Putamen (tissue), 1 donor: Measurements from ENCODE around the gene PEDS1.
"Not testable (repeated sequence)": the region's sequence is repeated elsewhere in the genome, so short reads cannot be mapped to it uniquely, and the experiment has no call there.

Experiments used
- DNase-seq: peaks from one replicate; pipeline ENCODE4 v3.0.0-alpha.2; 2016; ENCODE audit warnings: low spot score

The PEDS1 gene

GRCh38 chr20:50190251-50191064, 36.9 kb upstream of the PEDS1 start, which contains the start of gene CEBPB:
Gene CEBPB, plus strand, starts transcription at chr20:50190830. Its CDS starts 204 bp downstream, at chr20:50191034.
- peak; percentile 58 for DNase-seq

GRCh38 chr20:50189681-50190250, 36.2 kb upstream of the PEDS1 start:
- DNase-seq = no peak

GRCh38 chr20:50188879-50189680, 35.6 kb upstream of the PEDS1 start:
- DNase-seq = no peak

- DNase-seq = no peak
Observed at GRCh38 chr20:50188287-50188688, 34.8 kb upstream of the PEDS1 start.

- DNase-seq = no peak
Observed at GRCh38 chr20:50187403-50188051, 34.0 kb upstream of the PEDS1 start.

GRCh38 chr20:50186987-50187402, 33.5 kb upstream of the PEDS1 start:
- DNase-seq = peak; percentile 65

- DNase-seq = peak; percentile 80
Observed at GRCh38 chr20:50186151-50186885, 32.8 kb upstream of the PEDS1 start.

- DNase-seq = no peak
Observed at GRCh38 chr20:50185426-50185825, 31.9 kb upstream of the PEDS1 start.

GRCh38 chr20:50182346-50182745, 28.8 kb upstream of the PEDS1 start:
- DNase-seq = no peak

GRCh38 chr20:50181344-50181743, 27.8 kb upstream of the PEDS1 start:
- no peak for DNase-seq

GRCh38 chr20:50178672-50179071, 25.1 kb upstream of the PEDS1 start:
- not testable (repeated sequence) for DNase-seq

- DNase-seq = peak; percentile 67
Observed at GRCh38 chr20:50175938-50176933, 22.7 kb upstream of the PEDS1 start.

GRCh38 chr20:50174456-50174855, 20.9 kb upstream of the PEDS1 start:
- DNase-seq = no peak

GRCh38 chr20:50172347-50173013, 19.0 kb upstream of the PEDS1 start:
- DNase-seq = no peak

- DNase-seq = no peak
Observed at GRCh38 chr20:50170549-50171220, 17.2 kb upstream of the PEDS1 start.

- DNase-seq = peak; percentile 78
Observed at GRCh38 chr20:50169329-50169823, 15.9 kb upstream of the PEDS1 start.

GRCh38 chr20:50165684-50166554, 12.4 kb upstream of the PEDS1 start:
- peak; percentile 89 for DNase-seq
